ENCODE measurements around the gene NCKAP5. TPM values are rescaled to one million over a fixed set of nuclear protein-coding genes. Genes with fewer than 3 reads are reported as not detected.

The NCKAP5 gene
- total and polyA plus RNA-seq, 9 donors = 0.80 to 2.7 (median 2.2) TPM

GRCh38 chr2:133248264-133248663 is 320.0 kb downstream of the NCKAP5 start:
- TF ChIP-seq EP300 (IDR thresholded peaks at IDR 0.05) (no peak), POLR2A (IDR thresholded peaks at IDR 0.05) (no peak)
- TF ChIP-seq, protein P1, sequence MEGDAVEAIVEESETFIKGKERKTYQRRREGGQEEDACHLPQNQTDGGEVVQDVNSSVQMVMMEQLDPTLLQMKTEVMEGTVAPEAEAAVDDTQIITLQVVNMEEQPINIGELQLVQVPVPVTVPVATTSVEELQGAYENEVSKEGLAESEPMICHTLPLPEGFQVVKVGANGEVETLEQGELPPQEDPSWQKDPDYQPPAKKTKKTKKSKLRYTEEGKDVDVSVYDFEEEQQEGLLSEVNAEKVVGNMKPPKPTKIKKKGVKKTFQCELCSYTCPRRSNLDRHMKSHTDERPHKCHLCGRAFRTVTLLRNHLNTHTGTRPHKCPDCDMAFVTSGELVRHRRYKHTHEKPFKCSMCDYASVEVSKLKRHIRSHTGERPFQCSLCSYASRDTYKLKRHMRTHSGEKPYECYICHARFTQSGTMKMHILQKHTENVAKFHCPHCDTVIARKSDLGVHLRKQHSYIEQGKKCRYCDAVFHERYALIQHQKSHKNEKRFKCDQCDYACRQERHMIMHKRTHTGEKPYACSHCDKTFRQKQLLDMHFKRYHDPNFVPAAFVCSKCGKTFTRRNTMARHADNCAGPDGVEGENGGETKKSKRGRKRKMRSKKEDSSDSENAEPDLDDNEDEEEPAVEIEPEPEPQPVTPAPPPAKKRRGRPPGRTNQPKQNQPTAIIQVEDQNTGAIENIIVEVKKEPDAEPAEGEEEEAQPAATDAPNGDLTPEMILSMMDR (IDR thresholded peaks at IDR 0.05) = no peak
- Histone ChIP-seq H3K36me3 (no peaks in the 10 kb centered on the region), H3K27ac (no peak overlapping the region), H3K9me3 (no peaks in the 10 kb centered on the region), H3K4me3 (no peak overlapping the region), H3K27me3 (no peaks in the 10 kb centered on the region), H3K4me1 (ENCODE audit: insufficient read depth) (peaks cover 7% of the 10 kb centered on the region)
- DNase-seq = no peak
- intact Hi-C loops (cut with DNase I) = no loop called here
- WGBS, 3 donors = 84 to 91% (median 87%) methylated on average over 4 of the region's 4 CpGs

DNA sequence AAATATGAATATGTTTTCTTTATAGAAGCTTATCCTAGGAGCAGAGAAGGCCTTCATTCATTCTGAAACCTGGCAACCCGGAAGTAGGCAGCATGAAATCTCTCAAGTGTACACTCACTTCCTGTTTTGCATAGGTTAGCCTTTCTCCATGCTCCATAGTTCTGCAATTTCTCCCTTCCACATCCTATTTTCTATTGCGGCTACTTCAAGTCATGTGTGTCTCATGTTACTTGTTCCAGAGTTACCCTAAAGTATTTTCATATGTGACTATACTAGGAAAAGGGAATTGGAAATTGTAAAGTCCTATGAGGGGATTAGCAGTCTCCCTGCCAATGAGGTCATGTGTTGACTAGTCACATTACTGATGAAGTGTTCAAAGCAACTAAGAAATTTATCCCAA is 320.6 kb downstream of the NCKAP5 start:
- TF ChIP-seq POLR2A (IDR thresholded peaks at IDR 0.05) (no peak), EP300 (IDR thresholded peaks at IDR 0.05) (no peak)
- TF ChIP-seq, protein P1 (IDR thresholded peaks at IDR 0.05) = no peak
- Histone ChIP-seq H3K4me1 (ENCODE audit: insufficient read depth) (peaks cover 7% of the 10 kb centered on the region), H3K36me3 (no peaks in the 10 kb centered on the region), H3K4me3 (no peak overlapping the region), H3K27me3 (no peaks in the 10 kb centered on the region), H3K27ac (no peak overlapping the region), H3K9me3 (no peaks in the 10 kb centered on the region)
- WGBS, 3 donors = 67 to 81% (median 76%) methylated on average over 2 of the region's 2 CpGs
- intact Hi-C loops (cut with DNase I) = no loop called here
- DNase-seq = no peak

GRCh38 chr2:133241224-133241571 is 327.1 kb downstream of the NCKAP5 start:
- no peaks in the 10 kb centered on the region for H3K36me3 ChIP-seq
- no peak for TF ChIP-seq EP300 (IDR thresholded peaks at IDR 0.05)
- no peak for TF ChIP-seq POLR2A (IDR thresholded peaks at IDR 0.05)
- TF ChIP-seq, protein P1 (IDR thresholded peaks at IDR 0.05) = no peak
- intact Hi-C loops (cut with DNase I) = no loop called here
- no peak for DNase-seq
- H3K9me3 ChIP-seq = no peaks in the 10 kb centered on the region
- 2% methylated on average over 2 of the region's 2 CpGs for WGBS, 3 donors
- H3K27me3 ChIP-seq = no peaks in the 10 kb centered on the region
- peaks cover 5% of the 10 kb centered on the region for H3K4me1 ChIP-seq (ENCODE audit: insufficient read depth)
- no peak overlapping the region for H3K4me3 ChIP-seq
- peak overlapping the region in 1 of 2 donors; percentile 1 for H3K27ac ChIP-seq

DNA sequence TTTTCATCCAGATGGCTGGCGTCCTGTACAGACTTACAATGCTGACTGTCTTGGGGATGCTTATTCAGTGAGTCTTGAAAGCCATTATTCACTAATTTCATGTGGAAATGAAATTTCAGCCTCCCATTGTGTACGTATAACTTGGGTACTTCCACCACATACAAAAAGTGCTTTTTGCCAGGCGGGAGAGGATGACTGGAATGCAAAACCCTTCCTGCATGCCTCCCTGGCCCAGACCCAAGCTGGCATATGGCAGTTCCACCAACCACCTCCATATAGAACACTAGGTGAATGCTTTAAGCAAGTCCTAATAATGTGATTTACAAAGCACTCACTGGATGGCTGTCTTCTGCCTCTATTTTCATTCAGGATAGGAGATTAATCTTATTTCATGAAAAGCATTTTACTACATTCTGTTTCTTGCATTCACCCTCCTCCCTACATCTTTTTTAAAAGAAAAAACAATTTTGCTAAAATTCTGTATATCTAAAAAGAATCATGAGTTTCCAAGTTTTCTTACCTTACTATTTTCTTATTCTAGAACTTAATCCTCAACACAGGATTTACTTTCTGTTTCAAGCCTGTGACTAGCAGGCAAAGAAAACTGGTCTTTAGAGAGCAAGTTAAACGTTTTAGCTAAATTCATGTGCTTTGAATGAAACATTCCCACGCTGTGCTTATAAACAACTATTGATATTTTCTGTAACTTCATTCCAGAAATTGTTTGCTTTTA is 327.6 kb downstream of the NCKAP5 start:
- peaks cover 5% of the 10 kb centered on the region for H3K4me1 ChIP-seq (ENCODE audit: insufficient read depth)
- H3K4me3 ChIP-seq = no peak overlapping the region
- intact Hi-C loops (cut with DNase I) = no loop called here
- no peak for DNase-seq
- no peaks in the 10 kb centered on the region for H3K27me3 ChIP-seq
- peak overlapping the region in 1 of 2 donors; percentile 1 for H3K27ac ChIP-seq
- H3K9me3 ChIP-seq = no peaks in the 10 kb centered on the region
- TF ChIP-seq, protein P1 (IDR thresholded peaks at IDR 0.05) = no peak
- no peaks in the 10 kb centered on the region for H3K36me3 ChIP-seq
- WGBS, 3 donors = 35 to 50% (median 40%) methylated on average over 5 of the region's 5 CpGs

Data from ovary (tissue), 9 donors.